Endodermal cell (in vitro differentiated cells): Measurements from ENCODE around the gene BLZF1. TPM values are rescaled to one million over a fixed set of nuclear protein-coding genes. Genes with fewer than 3 reads are reported as not detected.
A peak's percentile ranks its signal among the peaks of the same experiment; 100 is the strongest.
"Not testable (repeated sequence)": the region's sequence is repeated elsewhere in the genome, so short reads cannot be mapped to it uniquely, and the experiment has no call there.

Source experiments
- DNase-seq: peaks from one replicate; pipeline ENCODE4 v3.0.0-alpha.2; 2017
- H3K27ac ChIP-seq: 2 replicates; pipeline ENCODE4 v1.5.1; 2013; ENCODE audit warnings: mild to moderate bottlenecking, low read depth, low read length, moderate library complexity
- H3K27me3 ChIP-seq: 2 replicates; pipeline ENCODE4 v1.6.1; 2013; ENCODE audit warnings: mild to moderate bottlenecking, low read length, moderate library complexity; ENCODE audit not compliant: insufficient read depth, control insufficient read depth, poor library complexity, severe bottlenecking
- H3K36me3 ChIP-seq: 2 replicates; pipeline ENCODE4 v1.7.0; 2013; ENCODE audit warnings: mild to moderate bottlenecking, low read length, moderate library complexity; ENCODE audit not compliant: control insufficient read depth, insufficient read depth
- H3K4me1 ChIP-seq: one replicate; pipeline ENCODE4 v1.7.0; 2013; ENCODE audit warnings: low read length; ENCODE audit not compliant: control insufficient read depth, insufficient read depth
- H3K4me3 ChIP-seq: 2 replicates; pipeline ENCODE4 v1.5.1; 2013; ENCODE audit warnings: mild to moderate bottlenecking, low read length, moderate library complexity
- H3K9ac ChIP-seq: 2 replicates; pipeline ENCODE4 v1.6.1; 2013; ENCODE audit warnings: mild to moderate bottlenecking, low read length, moderate library complexity; ENCODE audit not compliant: poor library complexity, severe bottlenecking; ENCODE audit errors: extremely low read depth
- H3K9me3 ChIP-seq: 2 replicates; pipeline ENCODE4 v1.6.1; 2013; ENCODE audit warnings: mild to moderate bottlenecking, low read length, moderate library complexity; ENCODE audit not compliant: control insufficient read depth
- H3K27ac Mint-ChIP-seq: 2 replicates; pipeline ENCODE4 v1.8.0; 2020; ENCODE audit warnings: mixed read lengths
- H3K27me3 Mint-ChIP-seq: 2 replicates; pipeline ENCODE4 v1.8.0; 2021; ENCODE audit warnings: mild to moderate bottlenecking, mixed read lengths; ENCODE audit not compliant: insufficient read depth
- H3K36me3 Mint-ChIP-seq: 2 replicates; pipeline ENCODE4 v1.8.0; 2020; ENCODE audit warnings: low read depth, mixed read lengths
- H3K4me1 Mint-ChIP-seq: 2 replicates; pipeline ENCODE4 v1.8.0; 2020; ENCODE audit warnings: mixed read lengths
- H3K4me3 Mint-ChIP-seq: 2 replicates; pipeline ENCODE4 v1.8.0; 2020; ENCODE audit warnings: mild to moderate bottlenecking, moderate library complexity, mixed read lengths
- H3K9me3 Mint-ChIP-seq: 2 replicates; pipeline ENCODE4 v1.8.0; 2020; ENCODE audit warnings: mild to moderate bottlenecking, mixed read lengths
- WGBS, 2 experiments: methylation state at CpG; one replicate each; pipeline versions ENCODE4 v1.1.5 to v1.1.7; 2013; ENCODE audit warnings: missing lambda C conversion rate in 2 of 2, mixed read lengths in 1 of 2; ENCODE audit not compliant: insufficient coverage in 1 of 2, insufficient read length in 1 of 2; 5-methylcytosine and 5-hydroxymethylcytosine counted together
- total RNA-seq, 2 donors: library from RNA; stranded (reverse); fragmentation: NEBNext Ultra II Directional in 1 of 2; extraction: Animal tissue kit (Norgen Biotek cat#: 25700) in 1 of 2; gene quantifications; 2 replicates in 1 of 2; 3 replicates in 1 of 2; pipeline ENCODE4 v1.2.1, GENCODE V29; 2021
- TF ChIP-seq, protein P1 (sequence below): fragments of 200-600 bp; sonication (generic); conservative IDR thresholded peaks from 2 replicates; pipeline ENCODE4 v1.5.0; 2021; ENCODE audit warnings: antibody characterized with exemption, mild to moderate bottlenecking

Gene BLZF1
- total RNA-seq, 2 donors from 2014 or later = 16.8 to 18.4 TPM

DNA sequence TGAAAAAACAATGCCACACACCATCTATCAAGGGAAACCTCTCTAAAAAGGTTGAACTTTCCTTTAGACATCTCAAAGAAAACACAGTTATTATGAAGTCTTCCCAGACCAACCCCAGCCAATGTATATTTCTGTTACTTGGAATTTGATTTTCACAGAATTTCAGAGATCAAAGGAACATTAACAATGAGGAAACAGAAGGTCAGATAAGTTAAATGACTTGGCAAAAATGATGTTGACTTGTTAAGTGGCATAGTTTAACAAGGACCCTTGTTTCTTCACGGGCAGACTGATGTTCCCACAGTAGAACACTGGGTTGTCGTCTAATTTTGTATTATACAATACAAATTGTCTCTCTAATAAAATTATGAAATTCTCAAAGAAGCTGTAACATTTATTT, 29.4 kb upstream of the BLZF1 start:
- Histone ChIP-seq H3K9ac (no peak overlapping the region), H3K27me3 (no peaks in the 10 kb centered on the region), H3K4me3 (no peak overlapping the region), H3K4me1 (no peaks in the 10 kb centered on the region), H3K27ac (no peak overlapping the region), H3K9me3 (peaks cover 17% of the 10 kb centered on the region), H3K36me3 (peaks cover 4% of the 10 kb centered on the region)
- no peak overlapping the region for H3K4me3 Mint-ChIP-seq
- H3K36me3 Mint-ChIP-seq = peaks cover 45% of the 10 kb centered on the region
- H3K4me1 Mint-ChIP-seq = no peaks in the 10 kb centered on the region
- H3K9me3 Mint-ChIP-seq = peaks cover 40% of the 10 kb centered on the region
- H3K27ac Mint-ChIP-seq = no peak overlapping the region
- WGBS, 2 experiments = 100% methylated on average over 2 of the region's 2 CpGs; no CpG with 5 or more reads in 1 of the 2 experiments
- TF ChIP-seq, protein P1, sequence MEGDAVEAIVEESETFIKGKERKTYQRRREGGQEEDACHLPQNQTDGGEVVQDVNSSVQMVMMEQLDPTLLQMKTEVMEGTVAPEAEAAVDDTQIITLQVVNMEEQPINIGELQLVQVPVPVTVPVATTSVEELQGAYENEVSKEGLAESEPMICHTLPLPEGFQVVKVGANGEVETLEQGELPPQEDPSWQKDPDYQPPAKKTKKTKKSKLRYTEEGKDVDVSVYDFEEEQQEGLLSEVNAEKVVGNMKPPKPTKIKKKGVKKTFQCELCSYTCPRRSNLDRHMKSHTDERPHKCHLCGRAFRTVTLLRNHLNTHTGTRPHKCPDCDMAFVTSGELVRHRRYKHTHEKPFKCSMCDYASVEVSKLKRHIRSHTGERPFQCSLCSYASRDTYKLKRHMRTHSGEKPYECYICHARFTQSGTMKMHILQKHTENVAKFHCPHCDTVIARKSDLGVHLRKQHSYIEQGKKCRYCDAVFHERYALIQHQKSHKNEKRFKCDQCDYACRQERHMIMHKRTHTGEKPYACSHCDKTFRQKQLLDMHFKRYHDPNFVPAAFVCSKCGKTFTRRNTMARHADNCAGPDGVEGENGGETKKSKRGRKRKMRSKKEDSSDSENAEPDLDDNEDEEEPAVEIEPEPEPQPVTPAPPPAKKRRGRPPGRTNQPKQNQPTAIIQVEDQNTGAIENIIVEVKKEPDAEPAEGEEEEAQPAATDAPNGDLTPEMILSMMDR = no peak
- no peak for DNase-seq
- no peaks in the 10 kb centered on the region for H3K27me3 Mint-ChIP-seq

DNA sequence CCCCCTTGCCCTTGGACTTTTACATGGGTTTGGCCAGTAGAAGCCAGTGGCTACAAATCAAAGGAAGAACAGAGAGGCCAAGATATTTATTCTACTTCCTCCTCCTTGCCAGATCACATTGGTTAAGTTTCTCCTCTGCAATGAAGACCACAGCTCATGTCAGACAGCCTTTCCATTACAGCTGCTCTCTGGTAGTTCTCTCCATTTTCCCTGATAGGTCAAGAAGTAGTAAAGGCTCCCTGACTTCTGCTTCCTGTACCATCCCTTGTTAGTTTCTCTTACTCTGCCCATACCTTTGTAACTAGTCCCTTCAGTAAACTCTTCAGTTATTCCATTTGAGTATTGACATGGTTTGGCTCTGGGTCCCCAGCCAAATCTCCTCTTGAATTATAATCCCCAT, 28.2 kb upstream of the BLZF1 start:
- no peak overlapping the region for H3K27ac Mint-ChIP-seq

DNA sequence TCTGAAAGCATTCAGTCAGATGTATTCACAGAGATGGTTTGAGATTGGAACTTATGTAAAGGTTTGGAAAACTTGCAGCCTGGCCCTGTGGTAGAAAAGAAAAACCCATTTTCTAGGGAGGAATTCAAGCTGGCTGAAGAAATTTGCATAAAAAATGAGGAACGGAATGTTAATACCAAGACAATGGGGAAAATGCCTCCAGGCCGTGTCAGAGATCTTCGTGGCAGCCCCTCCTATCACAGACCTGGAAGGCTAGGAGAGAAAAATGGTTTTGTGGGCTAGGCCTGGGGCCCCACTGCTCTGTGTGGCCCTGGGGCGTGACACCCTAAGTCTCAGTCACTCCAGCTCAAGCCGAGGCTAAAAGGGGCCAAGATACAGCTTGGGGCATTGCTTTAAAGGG, 27.1 kb upstream of the BLZF1 start:
- Mint-ChIP-seq H3K27me3 (no peaks in the 10 kb centered on the region), H3K9me3 (peaks cover 28% of the 10 kb centered on the region), H3K27ac (peak overlapping the region; percentile 8), H3K4me1 (peaks cover 7% of the 10 kb centered on the region), H3K4me3 (no peak overlapping the region), H3K36me3 (peaks cover 28% of the 10 kb centered on the region)
- WGBS, 2 experiments = 83% methylated on average over 5 of the region's 5 CpGs
- peak overlapping the region; percentile 53 for H3K4me3 ChIP-seq
- TF ChIP-seq, protein P1 = no peak
- no peaks in the 10 kb centered on the region for H3K27me3 ChIP-seq
- peaks cover 17% of the 10 kb centered on the region for H3K9me3 ChIP-seq
- no peaks in the 10 kb centered on the region for H3K4me1 ChIP-seq
- peaks cover 4% of the 10 kb centered on the region for H3K36me3 ChIP-seq
- no peak overlapping the region for H3K27ac ChIP-seq
- DNase-seq = peak; percentile 48
- H3K9ac ChIP-seq = no peak overlapping the region

More for the DNA sequence above, 28.2 kb upstream of the BLZF1 start:
- Mint-ChIP-seq H3K4me1 (no peaks in the 10 kb centered on the region), H3K4me3 (no peak overlapping the region), H3K9me3 (peaks cover 36% of the 10 kb centered on the region), H3K27me3 (no peaks in the 10 kb centered on the region), H3K36me3 (peaks cover 37% of the 10 kb centered on the region)
- no peak for DNase-seq
- H3K27ac ChIP-seq = no peak overlapping the region
- H3K4me3 ChIP-seq = peak overlapping the region; percentile 11
- no peaks in the 10 kb centered on the region for H3K4me1 ChIP-seq
- peaks cover 4% of the 10 kb centered on the region for H3K36me3 ChIP-seq
- TF ChIP-seq, protein P1 = no peak
- H3K9ac ChIP-seq = no peak overlapping the region
- H3K9me3 ChIP-seq = peaks cover 17% of the 10 kb centered on the region
- H3K27me3 ChIP-seq = no peaks in the 10 kb centered on the region

DNA sequence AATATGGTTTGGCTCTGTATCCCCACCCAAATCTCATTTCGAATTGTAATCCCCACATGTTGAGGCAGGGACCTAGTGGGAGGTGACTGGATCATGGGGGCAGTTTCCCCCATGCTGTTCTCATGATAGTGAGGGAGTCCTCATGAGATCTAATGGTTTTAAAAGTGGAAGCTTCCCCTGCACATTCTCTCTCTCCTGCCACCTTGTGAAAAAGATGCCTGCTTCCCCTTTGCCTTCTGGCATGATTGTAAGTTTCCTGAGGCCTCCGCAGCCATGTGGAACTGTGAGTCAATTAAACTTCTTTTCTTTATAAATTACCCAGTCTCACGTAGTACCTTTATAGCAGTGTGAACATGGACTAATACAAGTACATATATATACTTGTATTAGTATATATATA, 25.9 kb upstream of the BLZF1 start:
- peaks cover 21% of the 10 kb centered on the region for H3K9me3 Mint-ChIP-seq

More for the DNA sequence above, 25.9 kb upstream of the BLZF1 start:
- H3K27ac Mint-ChIP-seq, H3K4me1 ChIP-seq, H3K4me3 ChIP-seq, H3K9ac ChIP-seq, H3K27ac ChIP-seq, H3K36me3 ChIP-seq, H3K27me3 ChIP-seq, DNase-seq, H3K4me3 Mint-ChIP-seq, H3K27me3 Mint-ChIP-seq: not testable (repeated sequence)
- WGBS, 2 experiments = 97 to 100% methylated on average over 1 to 2 of the region's 3 CpGs
- peaks cover 21% of the 10 kb centered on the region for H3K36me3 Mint-ChIP-seq
- peaks cover 17% of the 10 kb centered on the region for H3K9me3 ChIP-seq
- peaks cover 12% of the 10 kb centered on the region for H3K4me1 Mint-ChIP-seq
